HG03469 (cell line): Measurements from ENCODE around the gene TM9SF1.

Experiments
- ATAC-seq: cut with Tn5 transposase; IDR thresholded peaks from one replicate; pipeline ENCODE4 v1.9.1; 2021; ENCODE audit warnings: mild to moderate bottlenecking, moderate library complexity, moderate number of reproducible peaks; ENCODE audit not compliant: unreplicated experiment

The TM9SF1 gene

DNA sequence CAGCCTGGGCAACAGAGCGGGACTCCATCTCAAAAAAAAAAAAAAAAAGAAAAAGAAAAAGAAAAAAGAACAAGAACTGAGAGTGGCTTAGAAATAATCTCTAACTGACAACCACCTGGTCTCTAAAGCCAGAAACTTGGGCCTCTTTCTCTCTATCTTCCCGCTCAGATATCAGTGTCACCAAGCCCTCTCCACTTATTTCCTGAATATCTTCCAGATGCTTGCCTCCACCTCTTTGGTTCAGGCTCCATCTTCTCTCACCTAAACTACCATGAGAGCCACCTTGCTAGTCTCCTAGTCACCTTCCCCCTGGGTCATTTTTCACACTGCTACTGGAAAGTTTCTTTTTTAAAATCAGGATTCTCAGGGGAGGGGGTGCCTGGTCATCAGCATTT, 1.8 kb upstream of the TM9SF1 start:
- ATAC-seq = no peak

DNA sequence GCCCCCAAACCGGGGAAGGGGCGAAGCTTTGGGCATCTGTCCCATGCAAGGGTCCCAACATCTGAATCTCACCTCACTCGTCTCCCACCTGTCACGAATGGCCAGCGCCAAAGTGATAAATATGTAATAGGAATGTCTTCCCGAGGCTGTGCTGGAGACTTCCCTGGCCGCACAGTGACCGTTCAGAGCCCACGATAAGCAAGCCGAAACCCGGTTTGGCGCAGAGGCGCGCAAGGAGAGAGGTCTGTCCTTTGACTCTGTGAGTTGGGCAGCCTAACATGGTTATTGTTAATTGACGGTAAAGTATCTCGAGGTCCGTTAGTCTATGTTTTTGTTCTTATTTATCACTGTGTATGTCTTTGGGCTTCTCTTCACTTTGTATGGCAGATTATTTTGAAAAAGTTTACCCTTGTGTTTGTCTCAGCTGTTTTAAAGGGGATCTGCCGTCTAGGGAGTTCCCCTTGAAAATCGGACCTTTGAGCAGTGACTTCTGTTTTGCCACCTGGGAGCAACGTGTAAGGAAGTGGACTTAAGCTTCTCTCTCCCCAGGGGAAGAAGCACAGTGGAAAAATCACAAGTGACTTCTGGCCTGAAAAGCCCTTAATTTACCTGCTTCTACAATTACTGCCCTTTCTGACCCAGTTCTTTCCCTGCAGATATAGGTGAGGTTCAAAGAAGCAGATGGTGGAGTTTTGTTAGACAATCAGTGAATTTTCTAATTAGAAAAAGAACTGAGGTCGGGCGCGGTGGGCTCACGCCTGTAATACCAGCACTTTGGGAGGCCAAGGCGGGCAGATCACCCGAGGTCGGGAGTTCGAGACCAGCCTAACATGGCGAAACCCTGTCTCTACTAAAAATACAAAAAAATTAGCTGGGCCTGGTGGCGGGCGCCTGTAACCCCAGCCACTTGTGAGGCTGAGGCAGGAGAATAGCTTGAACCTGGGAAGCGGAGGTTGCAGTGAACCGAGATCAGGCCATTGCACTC, 1.1 kb upstream of the TM9SF1 start:
- ATAC-seq = no peak

DNA sequence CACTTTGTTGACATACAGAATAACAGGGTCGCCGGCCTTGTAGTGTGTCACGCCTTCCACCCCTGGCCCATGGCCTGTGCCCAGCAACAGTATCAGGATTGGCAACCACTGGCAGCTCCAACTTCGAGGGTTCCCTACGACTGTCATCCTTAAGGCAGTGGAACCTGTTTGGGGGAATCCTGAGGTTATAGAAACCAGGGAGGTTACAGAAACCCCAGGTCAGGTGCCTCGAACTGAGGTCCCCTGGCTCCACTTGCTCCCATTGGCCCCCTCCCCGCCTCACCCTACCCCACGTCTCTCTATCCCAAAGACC, 412 bp downstream of the TM9SF1 start:
- ATAC-seq = no peak

DNA sequence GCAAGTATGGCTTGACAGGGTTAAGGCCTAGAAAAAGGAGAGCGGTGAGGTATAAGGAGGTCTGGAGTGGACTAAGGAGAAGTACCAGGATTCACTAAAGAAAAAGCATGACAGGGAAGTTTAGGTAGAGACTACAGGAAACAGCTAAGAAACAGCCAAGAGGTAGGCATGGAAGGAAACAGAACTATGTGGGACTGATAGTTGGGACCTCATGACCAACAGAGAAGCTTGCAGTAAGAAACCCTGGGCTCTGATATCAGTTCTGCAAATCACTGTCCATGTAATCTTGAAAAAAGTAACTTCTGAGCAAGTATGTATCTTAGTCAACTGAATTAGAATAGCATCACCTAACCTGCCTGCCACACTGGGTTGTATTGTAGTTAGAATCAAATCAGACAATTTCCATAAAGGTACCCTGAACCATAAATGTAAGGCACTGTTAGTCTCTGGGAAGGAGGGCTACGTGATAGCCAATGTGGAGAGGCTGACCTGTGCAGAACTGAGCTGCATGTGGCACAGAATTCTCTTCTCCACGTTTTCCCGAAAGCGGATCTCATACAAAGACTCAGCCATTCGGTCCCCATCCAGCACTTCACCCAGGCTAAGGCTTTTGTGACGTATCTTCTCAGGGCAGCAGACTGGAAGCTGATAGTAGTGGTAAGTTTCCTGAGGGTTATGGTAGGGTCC, 912 bp downstream of the TM9SF1 start:
- ATAC-seq = no peak

DNA sequence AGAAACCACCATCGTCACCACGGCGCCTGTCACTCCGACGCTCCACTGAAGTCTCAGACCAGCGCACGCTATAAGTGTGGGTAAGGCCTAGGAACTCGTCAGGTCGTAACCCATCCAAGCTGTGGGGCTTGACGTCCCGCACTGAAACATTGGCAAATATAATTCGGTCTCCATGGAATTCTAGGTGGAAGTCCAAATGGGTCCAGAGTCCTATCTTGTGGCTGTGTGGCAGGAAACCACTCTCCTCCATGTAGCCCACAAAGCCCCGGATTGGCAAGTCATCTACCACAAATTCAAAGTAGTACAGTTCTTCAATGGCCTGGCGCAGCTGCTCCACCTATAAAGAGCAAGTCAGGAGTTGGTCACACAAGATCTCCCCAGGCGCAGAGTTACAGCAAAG, 2.3 kb downstream of the TM9SF1 start:
- no peak for ATAC-seq

DNA sequence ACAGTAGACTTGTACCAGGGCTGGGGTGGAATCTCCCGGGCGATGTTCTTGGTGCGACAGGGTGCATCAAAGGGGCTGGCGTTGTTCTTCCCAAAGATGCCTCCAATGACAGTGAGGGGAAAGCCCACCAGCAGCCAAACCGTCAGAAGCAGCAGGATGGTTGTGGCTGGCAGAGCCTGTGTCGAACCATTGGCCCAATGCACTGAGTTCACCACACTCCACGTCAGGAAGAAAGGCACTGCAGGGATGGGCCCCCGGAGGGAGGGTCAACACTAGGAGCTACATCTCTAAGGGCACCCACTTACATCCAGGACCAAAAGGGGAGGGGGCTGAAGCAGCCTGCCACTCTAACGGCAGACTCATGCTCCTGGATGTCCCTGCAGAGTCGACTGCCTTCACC, 4.8 kb downstream of the TM9SF1 start:
- ATAC-seq = no peak

DNA sequence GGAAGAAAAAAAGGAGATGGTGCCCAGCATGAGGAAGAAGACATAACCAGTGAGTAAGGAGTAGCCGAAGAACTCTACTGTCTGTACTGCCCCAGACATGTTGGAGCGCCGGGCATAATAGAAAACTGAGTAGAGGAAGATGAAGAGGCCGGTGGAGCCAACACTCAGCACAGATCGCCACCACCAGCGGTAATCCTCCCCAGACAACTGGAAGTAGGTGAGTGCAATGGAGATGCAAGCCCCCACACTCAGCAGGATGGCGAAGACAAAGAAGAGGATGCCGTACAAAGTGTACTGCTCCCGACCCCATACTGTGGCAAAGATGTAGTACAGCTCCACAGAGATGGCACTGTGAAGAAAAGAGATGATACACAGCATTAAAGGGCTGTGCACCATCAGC, 5.8 kb downstream of the TM9SF1 start:
- ATAC-seq = no peak

DNA sequence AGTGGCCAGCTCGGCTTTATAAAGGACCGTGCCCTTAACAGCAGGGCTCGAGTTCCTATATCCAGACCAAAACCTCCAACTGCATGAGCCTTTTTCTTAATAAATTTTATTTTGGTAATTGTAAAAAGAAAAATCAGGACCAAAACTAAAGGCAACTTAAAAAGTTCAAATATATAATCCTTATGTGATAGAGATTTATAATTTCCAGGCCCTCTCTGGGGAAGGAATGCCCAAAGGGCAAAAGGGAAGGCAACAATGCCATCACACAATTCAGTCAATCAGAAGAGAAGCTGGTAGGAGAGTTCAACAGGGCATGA, 6.2 kb downstream of the TM9SF1 start:
- ATAC-seq = no peak

DNA sequence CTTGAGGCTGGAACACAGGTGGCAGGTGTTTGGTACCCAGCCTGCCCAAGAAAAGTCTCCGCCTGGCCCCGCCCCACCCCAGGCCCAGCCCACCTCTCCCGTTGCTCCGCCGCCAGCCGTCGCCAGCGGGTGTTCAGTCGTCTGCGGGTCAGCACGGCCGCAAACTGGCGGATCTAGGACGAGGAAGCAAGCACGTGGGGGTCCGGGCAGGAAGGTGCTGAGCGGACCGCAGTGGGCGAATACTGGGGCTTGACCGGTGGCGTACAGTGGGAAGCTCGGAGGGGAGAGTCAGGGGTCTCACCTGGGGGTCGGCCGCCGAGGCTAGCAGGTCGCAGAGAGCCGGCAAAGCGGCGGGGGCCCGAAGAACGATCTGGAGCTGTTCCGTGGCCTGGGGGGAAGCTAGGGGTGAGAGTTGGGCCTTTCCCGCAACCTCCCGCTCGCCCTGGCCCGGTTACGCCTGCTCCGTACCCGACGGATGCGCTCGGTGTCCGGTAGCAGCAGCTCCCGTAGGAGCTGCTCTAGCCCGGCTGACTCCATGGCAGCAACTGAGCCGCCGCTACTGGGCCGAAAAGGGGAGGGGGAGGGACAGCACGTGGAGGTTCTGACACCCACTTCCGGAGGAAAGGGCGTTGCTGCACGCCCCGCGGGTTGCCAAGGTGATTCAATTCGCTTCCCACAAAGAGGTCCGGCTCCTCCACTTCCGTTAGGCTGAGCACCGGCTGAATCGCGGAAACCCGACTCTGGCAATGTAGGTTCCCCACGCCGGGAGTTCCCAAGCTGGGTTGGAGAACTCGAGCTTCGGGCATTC, 6.8 kb downstream of the TM9SF1 start, which contains the start of gene IPO4:
IPO4 (minus strand) TSS at position 566 of the 808 bp plus-strand sequence; CDS start at position 537, 29 bp downstream.
- ATAC-seq = peak; percentile 78

DNA sequence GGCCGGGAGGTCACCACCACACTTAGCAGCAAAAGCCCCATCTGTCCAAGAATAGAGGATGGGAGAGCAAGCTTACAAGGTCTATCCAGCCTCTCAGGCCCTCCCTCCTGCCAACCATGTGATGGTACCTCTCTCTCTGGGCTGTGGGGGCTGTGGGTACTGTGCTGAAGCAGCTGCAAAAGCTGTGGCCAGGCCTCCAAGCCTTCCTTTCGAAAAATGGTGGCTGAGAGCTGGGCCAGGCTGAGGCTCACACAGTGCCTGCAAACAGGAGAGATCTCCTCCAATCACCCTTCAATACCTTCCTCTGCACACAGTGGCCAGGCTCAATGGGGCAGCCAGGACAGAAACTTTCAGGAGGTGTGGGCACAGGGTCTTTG, 7.7 kb downstream of the TM9SF1 start:
- no peak for ATAC-seq

DNA sequence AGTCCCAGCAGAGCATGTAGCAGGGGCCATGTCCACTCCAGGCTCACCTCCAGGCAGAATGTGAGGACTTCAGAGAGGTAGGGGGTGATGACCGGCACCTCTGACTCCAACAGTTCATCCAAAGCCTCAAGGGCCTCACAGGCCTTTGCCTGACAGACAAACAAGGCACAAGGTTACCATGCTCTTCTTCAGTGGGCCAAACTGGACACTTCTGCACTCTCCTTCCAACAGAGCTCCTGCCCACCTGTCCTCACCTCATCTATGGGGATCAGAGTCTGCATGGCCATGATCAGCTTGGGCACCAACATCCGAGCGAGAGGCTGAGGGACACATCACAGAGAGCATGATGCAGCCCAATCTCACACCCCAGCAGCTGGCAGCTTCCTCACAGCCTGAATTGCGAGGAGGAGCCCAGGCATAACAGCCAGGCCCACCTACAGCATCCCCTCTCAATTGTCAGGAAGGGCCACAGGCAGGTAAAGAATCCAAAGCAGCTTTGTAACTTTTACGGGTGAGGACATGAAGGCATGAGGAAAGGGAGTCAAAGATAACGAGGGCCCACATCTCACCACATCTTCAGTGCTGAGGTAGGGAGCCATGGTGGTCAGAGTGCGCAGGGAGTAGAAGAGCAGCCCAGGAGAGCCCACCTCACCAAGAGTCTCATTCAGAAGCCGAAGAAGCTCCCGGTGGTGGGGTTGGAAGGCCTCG, 8.3 kb downstream of the TM9SF1 start:
- no peak for ATAC-seq

DNA sequence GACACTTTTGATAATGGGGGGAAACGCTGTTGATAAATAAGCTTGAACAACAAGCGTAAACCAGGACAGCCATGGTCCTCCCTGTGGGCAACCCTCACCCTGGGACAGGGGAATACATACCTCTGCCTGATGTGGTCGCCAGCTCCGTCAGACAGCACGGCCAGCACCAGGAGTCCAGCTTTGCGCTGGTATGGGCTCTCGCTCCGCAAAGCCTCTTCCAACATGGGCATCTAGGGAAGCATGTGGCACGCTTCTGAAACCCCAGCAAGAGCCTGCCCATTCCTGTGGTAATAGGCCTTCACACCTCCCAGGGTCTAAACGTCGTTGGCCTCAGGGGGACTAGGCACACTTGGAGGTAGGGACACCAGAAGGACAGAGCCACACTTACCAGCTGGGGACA, 9.5 kb downstream of the TM9SF1 start:
- ATAC-seq = no peak

DNA sequence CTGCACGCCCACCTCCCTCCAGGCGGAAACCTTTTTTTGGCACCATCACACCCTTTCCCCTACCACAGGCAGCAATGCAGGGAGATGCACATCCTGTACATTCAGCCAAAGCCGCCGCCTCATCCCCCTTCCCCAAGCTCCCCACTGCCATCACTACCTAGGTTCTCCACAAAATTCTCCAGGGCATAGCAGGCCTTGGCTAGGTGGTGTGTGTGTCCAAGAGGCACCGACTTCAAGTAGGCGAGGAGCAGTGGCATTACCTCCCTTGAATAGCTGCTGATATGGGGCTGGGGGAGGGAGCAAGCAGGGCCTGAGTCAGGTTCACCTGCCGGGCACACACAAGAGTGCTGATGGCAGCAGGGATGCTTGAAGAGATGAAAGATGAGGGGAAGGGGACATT, 10.2 kb downstream of the TM9SF1 start:
- ATAC-seq = no peak

DNA sequence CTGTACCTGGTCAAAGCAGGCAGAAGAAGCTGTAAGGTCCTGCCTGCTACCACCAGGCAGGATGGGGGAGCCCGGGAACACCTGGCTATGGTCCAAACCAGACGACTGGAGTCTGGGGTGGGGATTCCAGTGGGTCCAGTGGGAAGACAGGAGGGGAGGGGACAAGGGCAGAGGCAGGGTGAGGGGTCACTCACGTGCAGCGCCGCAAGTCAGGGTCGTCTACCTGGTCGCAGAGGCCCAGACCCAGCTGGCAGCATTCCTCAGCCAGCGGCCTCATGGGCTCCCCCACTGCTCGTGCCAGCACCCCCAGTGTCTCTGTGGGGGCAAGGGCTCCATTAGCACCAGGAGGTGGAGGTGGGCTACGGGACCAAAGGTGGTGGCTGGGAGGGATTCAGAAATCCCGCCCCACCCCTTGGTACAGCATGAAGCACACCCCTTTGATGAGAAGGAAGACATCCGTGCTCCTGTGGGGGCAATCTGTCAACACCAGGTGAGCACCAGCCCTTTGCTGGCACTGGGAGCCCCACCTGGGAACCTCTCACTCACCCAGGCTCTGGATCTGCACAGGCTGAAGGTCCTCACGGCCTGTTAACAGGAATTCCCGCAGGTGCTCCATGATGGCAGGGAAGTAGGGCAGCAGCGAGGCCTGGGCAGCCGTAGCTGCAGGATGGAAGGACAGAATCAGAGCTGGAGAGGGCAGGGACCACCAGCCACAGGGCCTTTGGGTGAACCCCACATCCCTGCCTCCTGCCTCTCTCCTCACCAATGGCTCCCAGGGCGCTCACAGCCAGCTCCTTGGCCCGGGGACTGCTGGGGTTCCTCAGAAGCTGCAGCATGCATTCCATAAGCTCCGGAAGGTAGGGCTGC, 10.9 kb downstream of the TM9SF1 start:
- ATAC-seq = no peak

DNA sequence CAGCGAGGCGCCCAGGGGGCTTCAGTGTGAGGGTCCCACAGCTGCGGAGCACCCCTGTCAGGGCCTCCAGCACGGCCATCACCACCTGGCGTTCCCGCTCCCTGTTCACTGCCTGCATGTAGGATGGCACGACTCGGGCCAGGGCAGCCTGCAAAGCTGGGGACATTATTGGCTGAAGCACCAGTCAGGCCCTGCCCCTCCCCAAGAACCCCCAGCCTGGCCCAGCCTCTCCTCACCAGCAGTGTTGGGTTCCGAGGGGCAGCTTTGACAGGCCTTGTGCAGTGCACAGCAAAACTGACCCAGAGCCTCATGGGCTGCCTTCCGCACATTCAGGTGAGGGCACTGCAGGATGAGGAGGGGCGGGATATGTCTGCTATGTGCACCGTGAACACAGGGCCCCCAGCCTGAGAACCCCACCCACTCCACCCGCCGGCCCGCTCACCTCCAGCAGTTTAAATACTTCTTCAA, 12.2 kb downstream of the TM9SF1 start:
- ATAC-seq = no peak

DNA sequence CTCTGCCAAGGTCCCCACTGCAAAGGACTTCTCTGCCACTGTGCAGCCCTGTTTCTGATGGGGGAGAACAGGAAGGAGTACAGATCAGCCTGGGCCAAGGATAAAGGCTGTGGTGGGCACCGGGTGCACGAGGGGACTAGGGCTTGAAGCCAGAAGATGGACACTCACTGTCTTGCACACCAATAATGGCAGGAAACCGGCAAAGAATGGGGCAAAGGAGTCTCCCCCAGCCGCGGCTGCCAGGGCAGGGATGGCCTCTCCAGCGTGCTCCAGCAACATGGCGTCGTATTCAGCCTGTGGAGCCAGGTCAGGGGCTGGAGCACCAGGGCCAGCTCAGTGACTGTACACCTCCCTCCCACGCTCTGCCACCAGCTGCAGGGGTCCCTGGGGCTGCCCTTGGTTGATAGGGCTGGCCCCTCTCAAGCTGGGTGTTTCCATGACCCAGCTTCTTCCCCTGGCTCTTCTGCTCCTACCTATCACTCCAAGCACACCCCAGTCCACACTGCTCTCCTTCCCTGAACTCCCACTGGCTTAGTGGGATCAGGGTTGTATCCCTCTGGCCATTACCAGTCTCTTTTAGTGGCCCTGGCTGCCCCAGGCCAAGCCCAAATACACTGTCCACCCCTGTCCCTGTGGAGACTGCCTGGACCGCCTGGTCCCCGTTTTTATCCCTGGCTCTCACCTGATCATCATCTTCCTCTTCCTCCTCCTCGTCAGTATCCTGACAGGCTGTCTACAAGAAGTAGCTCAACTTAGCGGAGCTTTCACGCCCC, 12.9 kb downstream of the TM9SF1 start:
- no peak for ATAC-seq

DNA sequence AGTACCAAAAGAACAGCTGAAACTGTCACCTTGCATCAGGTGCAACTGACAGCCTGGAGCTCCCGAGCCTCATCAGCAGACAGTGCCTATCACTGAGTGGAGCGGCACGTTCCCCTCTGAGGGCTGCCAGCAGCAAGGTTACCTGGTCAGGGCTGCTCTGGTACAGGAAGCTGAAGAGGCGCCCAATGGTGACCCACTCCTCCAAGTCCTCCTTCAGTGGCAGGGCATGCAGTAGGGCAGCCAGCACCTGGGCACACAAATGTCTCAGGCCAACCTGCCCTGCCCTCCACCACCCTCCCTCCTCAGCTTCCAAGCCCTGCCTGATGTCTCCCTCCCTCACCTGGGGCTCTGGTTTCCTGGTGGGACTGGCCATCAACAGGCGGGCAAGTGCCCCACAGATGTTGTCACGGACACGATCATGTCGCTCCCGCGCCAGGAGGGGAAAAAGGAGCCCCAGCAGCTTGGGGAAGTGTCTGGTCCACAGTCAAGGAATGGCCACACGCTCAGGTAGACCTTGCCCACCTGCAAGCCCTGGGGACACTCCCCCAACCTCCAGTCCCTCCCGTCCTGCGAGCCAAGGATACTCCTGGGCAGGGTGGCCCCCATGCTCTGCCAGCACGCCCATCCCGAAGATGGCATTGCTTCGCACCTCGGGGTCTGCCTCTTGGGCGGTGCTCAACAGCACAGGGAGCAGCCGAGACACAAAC, 13.7 kb downstream of the TM9SF1 start:
- no peak for ATAC-seq

DNA sequence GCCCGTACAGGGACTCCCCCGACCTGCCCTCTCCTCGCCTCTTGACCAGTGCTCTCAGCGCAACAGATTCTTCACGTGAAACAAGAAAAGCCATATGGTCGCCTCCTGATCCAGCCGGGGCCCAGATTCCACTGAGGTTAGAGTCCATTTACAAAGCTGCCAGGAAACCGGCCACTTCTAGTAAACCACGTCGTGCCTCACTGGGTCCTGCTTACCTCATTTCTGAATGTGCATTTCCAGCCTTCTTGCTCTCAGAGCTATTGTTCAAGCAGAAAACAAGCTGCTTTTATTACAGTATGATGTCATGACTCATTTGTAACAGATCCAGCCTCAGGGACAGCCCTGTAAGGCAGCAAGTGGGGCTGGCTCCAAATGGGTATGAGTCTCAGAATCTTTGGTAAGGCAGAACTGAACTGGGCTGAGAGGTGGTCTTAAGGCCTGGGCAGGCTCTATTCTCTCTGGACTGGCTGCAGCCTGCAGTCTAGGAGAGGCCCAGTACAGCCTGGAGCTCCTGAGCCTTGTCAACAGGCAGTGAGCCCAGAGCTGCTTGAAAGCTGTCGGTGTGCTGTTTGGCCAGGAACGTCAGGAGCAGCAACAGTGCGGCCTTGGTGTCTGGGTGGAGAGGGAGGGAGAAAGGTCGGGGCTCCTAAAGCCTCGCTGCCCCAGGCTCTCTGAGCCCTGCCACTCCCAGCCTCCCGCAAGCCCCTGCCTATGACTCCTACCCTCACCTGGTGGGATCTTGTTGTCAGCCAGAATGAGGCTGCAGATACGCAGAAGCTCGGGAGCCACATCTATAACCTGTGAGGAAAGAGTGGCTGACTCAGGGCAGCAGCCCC, 15.1 kb downstream of the TM9SF1 start:
- no peak for ATAC-seq
